Measurements from ENCODE around the gene SLN.

SLN gene

GRCh38 chr11:107661656-107662055 is 50.2 kb downstream of the SLN start:
- H3K27me3 ChIP-seq (replicated peaks; ENCODE audit: insufficient read depth, low read length), result no peaks in the 10 kb centered on the region
- H4K20me1 ChIP-seq (ENCODE audit: insufficient read depth, low read length), result no peaks in the 10 kb centered on the region
- H2AFZ ChIP-seq (ENCODE audit: low read length), result no peak overlapping the region
- H3K27ac ChIP-seq (ENCODE audit: low read length), result no peak overlapping the region
- H3K4me2 ChIP-seq (ENCODE audit: low read depth, low read length), result no peak overlapping the region
- no peaks in the 10 kb centered on the region for H3K9me3 ChIP-seq (replicated peaks; ENCODE audit: insufficient read depth, low read length)
- no peaks in the 10 kb centered on the region for H3F3A ChIP-seq (ENCODE audit: insufficient read depth, low read length)
- DNase-seq, result no peak
- no peak overlapping the region for H3K4me3 ChIP-seq (ENCODE audit: low read length)
- no peaks in the 10 kb centered on the region for H3K9me2 ChIP-seq (replicated peaks; ENCODE audit: insufficient read depth, low read length)
- TF ChIP-seq EZH2phosphoT487 (IDR thresholded peaks at IDR 0.05; ENCODE audit: low read length), result no peak
- TF ChIP-seq CTCF (IDR thresholded peaks at IDR 0.05; ENCODE audit: low read length), result no peak
- no peak for TF ChIP-seq EZH2 (optimal IDR thresholded peaks at IDR 0.05; ENCODE audit: low read depth, low read length)
- H3K9ac ChIP-seq (ENCODE audit: low read length), result no peak overlapping the region
- H3K4me1 ChIP-seq (ENCODE audit: low read length), result no peaks in the 10 kb centered on the region
- H3K36me3 ChIP-seq (replicated peaks; ENCODE audit: insufficient read depth, low read length), result no peaks in the 10 kb centered on the region
- no peaks in the 10 kb centered on the region for H3K79me2 ChIP-seq (ENCODE audit: low read length)

- no peaks in the 10 kb centered on the region for H3K9me3 ChIP-seq (replicated peaks; ENCODE audit: insufficient read depth, low read length)
- H4K20me1 ChIP-seq (ENCODE audit: insufficient read depth, low read length), result no peaks in the 10 kb centered on the region
- no peaks in the 10 kb centered on the region for H3K4me1 ChIP-seq (ENCODE audit: low read length)
- no peaks in the 10 kb centered on the region for H3K79me2 ChIP-seq (ENCODE audit: low read length)
- no peak overlapping the region for H3K27ac ChIP-seq (ENCODE audit: low read length)
- H2AFZ ChIP-seq (ENCODE audit: low read length), result no peak overlapping the region
- H3K9ac ChIP-seq (ENCODE audit: low read length), result no peak overlapping the region
- no peak overlapping the region for H3K4me2 ChIP-seq (ENCODE audit: low read depth, low read length)
- DNase-seq, result no peak
- H3F3A ChIP-seq (ENCODE audit: insufficient read depth, low read length), result no peaks in the 10 kb centered on the region
- no peak overlapping the region for H3K4me3 ChIP-seq (ENCODE audit: low read length)
- no peaks in the 10 kb centered on the region for H3K36me3 ChIP-seq (replicated peaks; ENCODE audit: insufficient read depth, low read length)
- no peaks in the 10 kb centered on the region for H3K9me2 ChIP-seq (replicated peaks; ENCODE audit: insufficient read depth, low read length)
- no peak for TF ChIP-seq EZH2 (optimal IDR thresholded peaks at IDR 0.05; ENCODE audit: low read depth, low read length)
- no peak for TF ChIP-seq EZH2phosphoT487 (IDR thresholded peaks at IDR 0.05; ENCODE audit: low read length)
- TF ChIP-seq CTCF (IDR thresholded peaks at IDR 0.05; ENCODE audit: low read length), result no peak
- no peaks in the 10 kb centered on the region for H3K27me3 ChIP-seq (replicated peaks; ENCODE audit: insufficient read depth, low read length)
Measured at GRCh38 chr11:107660066-107660465, 51.8 kb downstream of the SLN start.

GRCh38 chr11:107659310-107659709 is 52.5 kb downstream of the SLN start:
- Histone ChIP-seq H3K9ac (ENCODE audit: low read length) (no peak overlapping the region), H3K27me3 (replicated peaks; ENCODE audit: insufficient read depth, low read length) (no peaks in the 10 kb centered on the region), H3K4me3 (ENCODE audit: low read length) (no peak overlapping the region), H3K79me2 (ENCODE audit: low read length) (no peaks in the 10 kb centered on the region), H2AFZ (ENCODE audit: low read length) (no peak overlapping the region), H3K9me3 (replicated peaks; ENCODE audit: insufficient read depth, low read length) (no peaks in the 10 kb centered on the region), H4K20me1 (ENCODE audit: insufficient read depth, low read length) (no peaks in the 10 kb centered on the region), H3K36me3 (replicated peaks; ENCODE audit: insufficient read depth, low read length) (no peaks in the 10 kb centered on the region), H3K4me2 (ENCODE audit: low read depth, low read length) (no peak overlapping the region), H3K9me2 (replicated peaks; ENCODE audit: insufficient read depth, low read length) (no peaks in the 10 kb centered on the region), H3F3A (ENCODE audit: insufficient read depth, low read length) (no peaks in the 10 kb centered on the region), H3K27ac (ENCODE audit: low read length) (no peak overlapping the region), H3K4me1 (ENCODE audit: low read length) (no peaks in the 10 kb centered on the region)
- no peak for DNase-seq
- TF ChIP-seq EZH2phosphoT487 (IDR thresholded peaks at IDR 0.05; ENCODE audit: low read length) (no peak), CTCF (IDR thresholded peaks at IDR 0.05; ENCODE audit: low read length) (no peak), EZH2 (optimal IDR thresholded peaks at IDR 0.05; ENCODE audit: low read depth, low read length) (no peak)

Measured in MM.1S (cell line).